Adrenal gland (tissue), 12 donors: ENCODE measurements around the gene KIRREL3. TPM values are rescaled to one million over a fixed set of nuclear protein-coding genes. Genes with fewer than 3 reads are reported as not detected.

Experiments used
- DNase-seq, 7 donors: peaks; one replicate each; pipeline ENCODE4 v3.0.0-alpha.2; 2019 to 2020
- H3K27ac ChIP-seq, 5 donors: fragments of 200-600 bp; sonication (generic) in 4 of 5; 1 replicate in 3 of 5; 2 replicates in 2 of 5; pipeline versions ENCODE4 v1.5.1 to v1.8.0; 2016 to 2020; ENCODE audit warnings: mild to moderate bottlenecking in 1 of 5
- H3K27me3 ChIP-seq: fragments of 200-600 bp; 2 replicates; pipeline ENCODE4 v1.8.0; 2021
- H3K36me3 ChIP-seq, 2 donors: fragments of 200-600 bp; replicated peaks in 1 of 2; 1 replicate in 1 of 2; 2 replicates in 1 of 2; pipeline versions ENCODE4 v1.5.1 to v1.8.0; 2018 to 2022
- H3K4me1 ChIP-seq, 2 donors: fragments of 200-600 bp; replicated peaks in 1 of 2; 1 replicate in 1 of 2; 2 replicates in 1 of 2; pipeline versions ENCODE4 v1.5.1 to v1.8.0; 2018 to 2021
- H3K4me3 ChIP-seq, 4 donors: fragments of 200-600 bp; sonication (generic) in 3 of 4; one replicate each; pipeline ENCODE4 v1.5.1; 2016 to 2018
- H3K9me3 ChIP-seq, 3 donors: fragments of 200-600 bp; sonication (generic) in 1 of 3; replicated peaks in 1 of 3; 1 replicate in 2 of 3; 2 replicates in 1 of 3; pipeline versions ENCODE4 v1.5.1 to v1.8.0; 2016 to 2021
- CTCF ChIP-seq, 6 experiments: fragments of 450-650 bp in 4 of 6; fragments of 200-600 bp in 2 of 6; sonication (generic) in 1 of 6; IDR thresholded peaks; 1 replicate in 5 of 6; 2 replicates in 1 of 6; pipeline versions ENCODE4 v1.5.1 to v1.8.0; 2016 to 2021; ENCODE audit warnings: antibody characterized with exemption in 6 of 6, mild to moderate bottlenecking in 2 of 6, moderate library complexity in 1 of 6
- POLR2A ChIP-seq, 2 donors: fragments of 450-650 bp; IDR thresholded peaks; one replicate each; pipeline ENCODE4 v1.6.1; 2017; ENCODE audit warnings: antibody characterized with exemption in 2 of 2, mild to moderate bottlenecking in 2 of 2, moderate library complexity in 1 of 2
- WGBS, 4 donors: extraction: QIAGEN DNeasy Blood & Tissue Kit in 2 of 4; methylation state at CpG; one replicate each; pipeline versions ENCODE4 v1.1.5 to v1.1.7; 2013 to 2017; 5-methylcytosine and 5-hydroxymethylcytosine counted together
- intact Hi-C, 2 donors: fragments of 100-400 bp; cut with DNase I; formaldehyde crosslinking; loops; one replicate each; pipeline versions ENCODE4 v1.14.1 to v1.15.0; 2022 to 2023
- polyA plus RNA-seq, 3 donors: library from polyadenylated mRNA; stranded (reverse); fragments of 200-250 nt in 2 of 3; fragments of 350-450 nt in 1 of 3; fragmentation: Illumina TruSeq in 1 of 3; extraction: RNeasy Lipid Tissue Mini Kit (QIAGEN cat#74804) in 1 of 3; gene quantifications; one replicate each; pipeline ENCODE4 v1.2.3, GENCODE V29; 2013 to 2014
- total RNA-seq, 9 donors: library from RNA; depleted of rRNA in 4 of 9; stranded (reverse); fragments of >200 nt in 4 of 9; fragments of 120-200 nt in 1 of 9; fragmentation: NEBNext Ultra II Directional in 1 of 9; extraction: Animal tissue kit (Norgen Biotek cat#: 25700) in 1 of 9; gene quantifications; one replicate each; pipeline versions ENCODE4 v1.1.0 to v1.2.4, GENCODE V29; 2013 to 2023
- donor health status: healthy with polysubstance abuse.
- donor health status: Bipolar disorder and iron deficiency.
- donor health status: DM: yes; HTN: yes; CAD: no.
- donor health status: DM: no; HTN: no; CAD: no.
- donor health status: DM: no; HTN: no; CAD: no.
- donor health status: DM: yes; HTN: yes; CAD: no.

Gene KIRREL3
- total and polyA plus RNA-seq, 12 donors, result 0.07 to 4.1 (median 0.64) TPM; not detected in 1

GRCh38 chr11:126434950-126435335 is 565.6 kb downstream of the KIRREL3 start:
- H3K4me1 ChIP-seq, result peaks cover 18 to 24% of the 10 kb centered on the region in 2 donors
- 80 to 94% (median 89%) methylated on average over 8 to 12 of the region's 12 CpGs for WGBS, 4 donors

GRCh38 chr11:126433989-126434949 is 566.3 kb downstream of the KIRREL3 start:
- TF ChIP-seq POLR2A (IDR thresholded peaks at IDR 0.05) (no peak), CTCF (IDR thresholded peaks at IDR 0.05) (no peak)
- Histone ChIP-seq H3K27ac (no peak overlapping the region), H3K36me3 (no peaks in the 10 kb centered on the region), H3K4me1 (peaks cover 18 to 24% of the 10 kb centered on the region in 2 donors), H3K9me3 (no peaks in the 10 kb centered on the region), H3K4me3 (no peak overlapping the region), H3K27me3 (no peaks in the 10 kb centered on the region)
- intact Hi-C loops, result loop anchor here (10.0 kb wide), 1 partner anchor 119 kb away; no protein-coding TSS in a partner anchor
- 77 to 88% (median 83%) methylated on average over 5 to 16 of the region's 16 CpGs for WGBS, 4 donors
- DNase-seq, result no peak

More at GRCh38 chr11:126434950-126435335, 565.6 kb downstream of the KIRREL3 start:
- Histone ChIP-seq H3K9me3 (no peaks in the 10 kb centered on the region), H3K27me3 (no peaks in the 10 kb centered on the region), H3K4me3 (no peak overlapping the region), H3K27ac (no peak overlapping the region), H3K36me3 (no peaks in the 10 kb centered on the region)
- DNase-seq, result no peak
- TF ChIP-seq CTCF (IDR thresholded peaks at IDR 0.05) (no peak), POLR2A (IDR thresholded peaks at IDR 0.05) (no peak)
- intact Hi-C loops, result loop anchor here (5.0 to 10.0 kb wide), 2 partner anchors 42 to 120 kb away; no protein-coding TSS in a partner anchor

- Histone ChIP-seq H3K36me3 (no peaks in the 10 kb centered on the region), H3K27me3 (no peaks in the 10 kb centered on the region), H3K27ac (peak overlapping the region in 1 of 5 donors; percentile 95), H3K4me3 (no peak overlapping the region), H3K9me3 (no peaks in the 10 kb centered on the region), H3K4me1 (peaks cover 18 to 24% of the 10 kb centered on the region in 2 donors)
- DNase-seq, result no peak
- TF ChIP-seq CTCF (IDR thresholded peaks at IDR 0.05) (no peak), POLR2A (IDR thresholded peaks at IDR 0.05) (no peak)
- 87 to 90% (median 88%) methylated on average over 9 to 11 of the region's 11 CpGs for WGBS, 4 donors
- intact Hi-C loops, result loop anchor here (10.0 kb wide), 1 partner anchor 119 kb away; no protein-coding TSS in a partner anchor
Measured at GRCh38 chr11:126433244-126433846, 567.2 kb downstream of the KIRREL3 start.

- DNase-seq, result peak in 6 of 7 donors; percentile 54 to 79 (median 71)
- Histone ChIP-seq H3K27me3 (no peaks in the 10 kb centered on the region), H3K4me3 (no peak overlapping the region), H3K27ac (peak overlapping the region in 4 of 5 donors; percentile 86 to 95 (median 92)), H3K9me3 (no peaks in the 10 kb centered on the region), H3K4me1 (peaks cover 18 to 24% of the 10 kb centered on the region in 2 donors), H3K36me3 (no peaks in the 10 kb centered on the region)
- no peak for TF ChIP-seq CTCF (IDR thresholded peaks at IDR 0.05)
- TF ChIP-seq POLR2A (IDR thresholded peaks at IDR 0.05), result no peak
- intact Hi-C loops, result loop anchor here (10.0 kb wide), 1 partner anchor 118 kb away; no protein-coding TSS in a partner anchor
- WGBS, 4 donors, result 50 to 80% (median 54%) methylated on average over 1 to 6 of the region's 6 CpGs
Measured at GRCh38 chr11:126432525-126432924, 568.0 kb downstream of the KIRREL3 start.
